Measurements from ENCODE around the gene FBP1.

Gene FBP1

GRCh38 chr9:94656200-94656599 is 16.9 kb upstream of the FBP1 start:
- DNase-seq (ENCODE audit: low read depth), result no peak

- no peak for DNase-seq (ENCODE audit: low read depth)
These were observed 16.4 kb upstream of the FBP1 start for GRCh38 chr9:94655739-94656138.

- DNase-seq (ENCODE audit: low read depth), result no peak
These were observed 15.0 kb upstream of the FBP1 start for GRCh38 chr9:94654165-94654894.

- no peak for DNase-seq (ENCODE audit: low read depth)
These were observed 11.6 kb upstream of the FBP1 start for GRCh38 chr9:94650949-94651348.

GRCh38 chr9:94649100-94649819 is 9.9 kb upstream of the FBP1 start:
- DNase-seq (ENCODE audit: low read depth), result peak; percentile 71

GRCh38 chr9:94648185-94648584 is 8.9 kb upstream of the FBP1 start:
- DNase-seq (ENCODE audit: low read depth), result no peak

GRCh38 chr9:94645901-94646300 is 6.6 kb upstream of the FBP1 start:
- DNase-seq (ENCODE audit: low read depth), result no peak

- DNase-seq (ENCODE audit: low read depth), result no peak
These were observed 5.2 kb upstream of the FBP1 start for GRCh38 chr9:94644543-94644942.

GRCh38 chr9:94643741-94644140 is 4.4 kb upstream of the FBP1 start:
- DNase-seq (ENCODE audit: low read depth), result no peak

GRCh38 chr9:94643176-94643575 is 3.9 kb upstream of the FBP1 start:
- DNase-seq (ENCODE audit: low read depth), result no peak

- DNase-seq (ENCODE audit: low read depth), result no peak
These were observed 3.2 kb upstream of the FBP1 start for GRCh38 chr9:94642501-94642900.

- DNase-seq (ENCODE audit: low read depth), result no peak
These were observed 670 bp upstream of the FBP1 start for GRCh38 chr9:94639999-94640376.

GRCh38 chr9:94638335-94639060 is 820 bp downstream of the FBP1 start:
- DNase-seq (ENCODE audit: low read depth), result no peak

- DNase-seq (ENCODE audit: low read depth), result peak; percentile 28
These were observed 6.6 kb downstream of the FBP1 start for GRCh38 chr9:94632737-94633136.

GRCh38 chr9:94631599-94631998 is 7.7 kb downstream of the FBP1 start:
- no peak for DNase-seq (ENCODE audit: low read depth)

- DNase-seq (ENCODE audit: low read depth), result no peak
These were observed 8.5 kb downstream of the FBP1 start for GRCh38 chr9:94630833-94631232.

- no peak for DNase-seq (ENCODE audit: low read depth)
These were observed 9.0 kb downstream of the FBP1 start for GRCh38 chr9:94630281-94630680.

- DNase-seq (ENCODE audit: low read depth), result no peak
These were observed 12.0 kb downstream of the FBP1 start for GRCh38 chr9:94627287-94627686.

- no peak for DNase-seq (ENCODE audit: low read depth)
These were observed 13.5 kb downstream of the FBP1 start for GRCh38 chr9:94625835-94626234.

- no peak for DNase-seq (ENCODE audit: low read depth)
These were observed 14.7 kb downstream of the FBP1 start for GRCh38 chr9:94624629-94625028.

GRCh38 chr9:94623253-94623652 is 16.1 kb downstream of the FBP1 start:
- DNase-seq (ENCODE audit: low read depth), result no peak

GRCh38 chr9:94622087-94622800 is 17.1 kb downstream of the FBP1 start:
- DNase-seq (ENCODE audit: low read depth), result no peak
